IMR-90 (cell line): ENCODE measurements around the gene ACP2. TPM values are rescaled to one million over a fixed set of nuclear protein-coding genes. Genes with fewer than 3 reads are reported as not detected.

Source experiments
- ATAC-seq: fragments of 200-7000 bp; cut with Tn5 transposase; 2 replicates; pipeline ENCODE4 v1.9.1; 2020; ENCODE audit warnings: low read depth, mild to moderate bottlenecking, moderate library complexity
- BruUV-seq: library from RNA; stranded (reverse); fragments of 400-500 nt; replicated peaks from 2 replicates; lab custom pipeline; 2021; lab: Mats Ljungman, UMichigan
- CTCF ChIA-PET: fragments of 300-600 bp; formaldehyde crosslinking; extraction: SDS; loops from one replicate; lab custom pipeline; 2021; ENCODE audit warnings: antibody characterized with exemption; lab: Yijun Ruan, JAX
- POLR2A ChIA-PET: fragments of 300-600 bp; sonication (Branson Sonifier 250); formaldehyde crosslinking; loops from one replicate; lab custom pipeline; 2022; ENCODE audit warnings: antibody characterized with exemption; ENCODE audit not compliant: unreplicated experiment; lab: Charles Lee
- DNase-seq: peaks from one replicate; pipeline ENCODE4 v3.0.0; 2013
- H2AFZ ChIP-seq: replicated peaks from 2 replicates; pipeline ENCODE3; 2013; ENCODE audit warnings: low read length, mild to moderate bottlenecking; ENCODE audit not compliant: poor library complexity
- H2AK5ac ChIP-seq: 2 replicates; pipeline ENCODE4 v1.6.1; 2013; ENCODE audit warnings: low read depth, low read length, inconsistent platforms
- H2AK9ac ChIP-seq: replicated peaks from 2 replicates; pipeline ENCODE3; 2013; ENCODE audit warnings: mild to moderate bottlenecking, low read depth, low read length, moderate library complexity; ENCODE audit not compliant: poor library complexity
- H2BK120ac ChIP-seq: 2 replicates; pipeline ENCODE4 v1.6.1; 2013; ENCODE audit warnings: low read depth, low read length, inconsistent platforms
- H2BK15ac ChIP-seq: 3 replicates; pipeline ENCODE4 v1.6.1; 2013; ENCODE audit warnings: low read depth, low read length, inconsistent platforms
- H2BK20ac ChIP-seq: 2 replicates; pipeline ENCODE4 v1.6.1; 2013; ENCODE audit warnings: low read depth, mild to moderate bottlenecking, inconsistent platforms, low read length, moderate library complexity
- H2BK5ac ChIP-seq: 2 replicates; pipeline ENCODE4 v1.6.1; 2013; ENCODE audit warnings: mild to moderate bottlenecking, low read depth, low read length, inconsistent platforms; ENCODE audit not compliant: poor library complexity, severe bottlenecking
- H3K14ac ChIP-seq: replicated peaks from 2 replicates; pipeline ENCODE4 v1.6.1; 2013; ENCODE audit warnings: low read depth, low read length, inconsistent platforms
- H3K18ac ChIP-seq: 2 replicates; pipeline ENCODE4 v1.6.1; 2013; ENCODE audit warnings: low read depth, low read length, control low read depth
- H3K23ac ChIP-seq: 2 replicates; pipeline ENCODE4 v1.6.1; 2013; ENCODE audit warnings: low read depth, low read length, inconsistent platforms
- H3K27ac ChIP-seq: 2 replicates; pipeline ENCODE4 v1.5.1; 2013; ENCODE audit warnings: mild to moderate bottlenecking, control low read depth, low read length; ENCODE audit not compliant: insufficient read depth
- H3K27me3 ChIP-seq: 2 replicates; pipeline ENCODE4 v1.6.1; 2013; ENCODE audit warnings: low read length; ENCODE audit not compliant: control insufficient read depth, insufficient read depth
- H3K36me3 ChIP-seq: 2 replicates; pipeline ENCODE4 v1.6.1; 2013; ENCODE audit warnings: low read length, mixed read lengths; ENCODE audit not compliant: control insufficient read depth, insufficient read depth
- H3K4ac ChIP-seq: 2 replicates; pipeline ENCODE4 v1.6.1; 2013; ENCODE audit warnings: low read depth, low read length, inconsistent platforms
- H3K4me1 ChIP-seq: 2 replicates; pipeline ENCODE4 v1.6.1; 2013; ENCODE audit warnings: low read length, mixed read lengths; ENCODE audit not compliant: control insufficient read depth, insufficient read depth
- H3K4me2 ChIP-seq: 2 replicates; pipeline ENCODE4 v1.6.1; 2013; ENCODE audit warnings: low read depth, mild to moderate bottlenecking, control low read depth, low read length, moderate library complexity
- H3K4me3 ChIP-seq: 2 replicates; pipeline ENCODE4 v1.5.1; 2013; ENCODE audit warnings: low read depth, mild to moderate bottlenecking, control low read depth, low read length, moderate library complexity; ENCODE audit not compliant: insufficient read depth
- H3K56ac ChIP-seq: 2 replicates; pipeline ENCODE4 v1.6.1; 2013; ENCODE audit warnings: low read length, inconsistent platforms; ENCODE audit not compliant: insufficient read depth; ENCODE audit errors: extremely low read depth
- H3K79me1 ChIP-seq, 2 experiments: 2 replicates each; pipeline ENCODE4 v1.6.1; 2013; ENCODE audit warnings: low read length in 2 of 2, inconsistent platforms in 1 of 2, low read depth in 1 of 2
- H3K9ac ChIP-seq: 2 replicates; pipeline ENCODE4 v1.6.1; 2013; ENCODE audit warnings: low read depth, low read length, control low read depth
- H3K9me1 ChIP-seq: 2 replicates; pipeline ENCODE4 v1.6.1; 2013; ENCODE audit warnings: low read length, inconsistent platforms; ENCODE audit not compliant: insufficient read depth
- H3K9me3 ChIP-seq: 2 replicates; pipeline ENCODE4 v1.6.1; 2013; ENCODE audit warnings: low read length; ENCODE audit not compliant: control insufficient read depth, insufficient read depth
- H4K20me1 ChIP-seq: 2 replicates; pipeline ENCODE4 v1.6.1; 2013; ENCODE audit warnings: low read length, inconsistent platforms; ENCODE audit not compliant: insufficient read depth
- H4K5ac ChIP-seq: 2 replicates; pipeline ENCODE4 v1.6.1; 2013; ENCODE audit warnings: mild to moderate bottlenecking, low read depth, low read length, control low read depth
- H4K8ac ChIP-seq, 2 experiments: 2 replicates each; pipeline ENCODE4 v1.6.1; 2013; ENCODE audit warnings: low read depth in 2 of 2, low read length in 2 of 2, control low read depth in 1 of 2, inconsistent platforms in 1 of 2
- H4K91ac ChIP-seq: 2 replicates; pipeline ENCODE4 v1.6.1; 2013; ENCODE audit warnings: low read depth, low read length, inconsistent platforms; ENCODE audit not compliant: insufficient read depth
- BHLHE40 ChIP-seq: fragments of 150-350 bp; IDR thresholded peaks from 2 replicates; pipeline ENCODE4 v1.6.1; 2016; ENCODE audit warnings: mild to moderate bottlenecking, low read depth, low read length
- CHD1 ChIP-seq: IDR thresholded peaks from 2 replicates; pipeline ENCODE4 v1.6.1; 2012; ENCODE audit warnings: low read depth, low read length, improper control_type of control experiment
- FOS ChIP-seq: fragments of 150-350 bp; IDR thresholded peaks from 2 replicates; pipeline ENCODE4 v1.6.1; 2016; ENCODE audit warnings: low read depth, low read length
- MAZ ChIP-seq: IDR thresholded peaks from 2 replicates; pipeline ENCODE4 v1.6.1; 2012; ENCODE audit warnings: low read depth, mild to moderate bottlenecking, low read length, improper control_type of control experiment, moderate library complexity, borderline replicate concordance
- NFE2L2 ChIP-seq: fragments of 150-350 bp; IDR thresholded peaks from 2 replicates; pipeline ENCODE4 v1.6.1; 2016; ENCODE audit warnings: low read depth, mild to moderate bottlenecking, low read length
- POLR2A ChIP-seq: IDR thresholded peaks from 2 replicates; pipeline ENCODE4 v1.6.1; 2012; ENCODE audit warnings: mild to moderate bottlenecking, low read depth, low read length
- RAD21 ChIP-seq: IDR thresholded peaks from 2 replicates; pipeline ENCODE4 v1.6.1; 2012; ENCODE audit warnings: low read length, improper control_type of control experiment
- RCOR1 ChIP-seq: IDR thresholded peaks from 2 replicates; pipeline ENCODE4 v1.6.1; 2012; ENCODE audit warnings: mild to moderate bottlenecking, low read length, improper control_type of control experiment; ENCODE audit not compliant: insufficient replicate concordance
- RFX5 ChIP-seq: IDR thresholded peaks from 2 replicates; pipeline ENCODE4 v1.8.0; 2012; ENCODE audit warnings: low read depth, mild to moderate bottlenecking, low read length, moderate library complexity
- SMC3 ChIP-seq: fragments of 150-350 bp; IDR thresholded peaks from 2 replicates; pipeline ENCODE4 v1.6.1; 2016; ENCODE audit warnings: low read depth, mild to moderate bottlenecking, antibody characterized with exemption, low read length, moderate library complexity
- WGBS, 2 experiments: methylation state at CpG; one replicate each; pipeline versions ENCODE4 v1.1.5 to v1.1.7; 2013; ENCODE audit warnings: missing lambda C conversion rate in 2 of 2; ENCODE audit not compliant: insufficient read length in 1 of 2; ENCODE audit errors: extremely low coverage in 2 of 2; 5-methylcytosine and 5-hydroxymethylcytosine counted together
- dilution Hi-C: fragments of 300-500 bp; cut with HindIII; formaldehyde crosslinking; loops from one replicate; pipeline ENCODE4 v1.14.3; 2018; ENCODE audit warnings: low sequenced_read_pairs; ENCODE audit not compliant: unreplicated experiment
- in situ Hi-C: fragments of 300-500 bp; cut with MboI; formaldehyde crosslinking; loops from 3 replicates; pipeline ENCODE4 v1.14.3; 2019; ENCODE audit warnings: low sequenced_read_pairs, inconsistent platforms, mixed read lengths
- intact Hi-C: fragments of 100-400 bp; cut with micrococcal nuclease; formaldehyde crosslinking; loops from 2 replicates; pipeline ENCODE4 v1.10.0; 2022
- polyA plus RNA-seq, 3 experiments: library from polyadenylated mRNA; depleted of rRNA; stranded (reverse); fragments of >200 nt; gene quantifications; 2 replicates each; pipeline ENCODE4 v1.2.3, GENCODE V29; 2012; ENCODE audit warnings: low replicate concordance in 1 of 3
- total RNA-seq: library from RNA; depleted of rRNA; stranded (reverse); fragments of >200 nt; gene quantifications from 2 replicates; pipeline ENCODE4 v1.2.3, GENCODE V29; 2012
- TF ChIP-seq, protein P1 (sequence below): fragments of 150-350 bp; IDR thresholded peaks from 2 replicates; pipeline ENCODE4 v1.6.1; 2016; ENCODE audit warnings: low read depth, mild to moderate bottlenecking, low read length, moderate library complexity, borderline replicate concordance
- TF ChIP-seq, protein P2 (sequence below): fragments of 150-350 bp; IDR thresholded peaks from 2 replicates; pipeline ENCODE4 v1.6.1; 2017; ENCODE audit warnings: mild to moderate bottlenecking, antibody characterized with exemption, low read length, low read depth

ACP2 gene
- total and polyA plus RNA-seq, 2 of the 4 experiments (the other 2 are of a cell fraction) = 17.7 to 23.6 TPM

DNA sequence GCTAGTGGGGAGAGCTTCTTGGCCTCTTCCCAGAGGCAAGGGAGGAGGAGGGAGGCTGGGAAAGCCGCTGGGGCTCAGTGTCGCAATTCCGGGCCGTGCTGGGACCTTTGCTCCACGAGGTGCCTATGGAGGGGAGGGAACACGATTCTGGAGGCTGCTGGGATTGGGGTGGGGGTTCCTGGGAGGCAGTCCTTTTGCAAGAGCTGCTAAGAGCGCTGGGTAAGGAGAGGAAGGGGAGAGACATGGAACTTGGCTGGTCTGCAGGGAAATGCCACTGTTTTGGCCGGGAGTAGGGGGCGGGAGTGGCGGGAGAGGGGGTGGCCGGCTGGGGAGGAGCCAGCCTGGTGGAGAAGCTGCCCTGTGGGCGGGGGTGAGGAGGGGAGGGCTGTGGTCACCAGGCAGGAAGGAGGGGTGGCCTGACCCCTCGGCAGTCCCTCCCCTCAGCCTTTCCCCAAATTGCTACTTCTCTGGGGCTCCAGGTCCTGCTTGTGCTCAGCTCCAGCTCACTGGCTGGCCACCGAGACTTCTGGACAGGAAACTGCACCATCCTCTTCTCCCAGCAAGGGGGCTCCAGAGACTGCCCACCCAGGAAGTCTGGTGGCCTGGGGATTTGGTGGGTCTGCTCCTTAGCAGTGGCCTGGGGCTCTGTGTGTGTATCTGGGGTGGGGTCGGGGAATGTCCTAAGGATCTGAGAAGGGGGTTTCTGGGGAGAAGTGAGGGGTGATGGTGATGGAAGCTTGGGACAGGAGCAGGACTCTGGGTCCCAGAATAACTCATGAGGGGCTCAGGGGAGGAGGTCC, 9.1 kb upstream of the ACP2 start, which contains the start of gene NR1H3 (continued):
- TF ChIP-seq RFX5 = no peak
- TF ChIP-seq SMC3 = peak; percentile 70
- no peak for TF ChIP-seq FOS

DNA sequence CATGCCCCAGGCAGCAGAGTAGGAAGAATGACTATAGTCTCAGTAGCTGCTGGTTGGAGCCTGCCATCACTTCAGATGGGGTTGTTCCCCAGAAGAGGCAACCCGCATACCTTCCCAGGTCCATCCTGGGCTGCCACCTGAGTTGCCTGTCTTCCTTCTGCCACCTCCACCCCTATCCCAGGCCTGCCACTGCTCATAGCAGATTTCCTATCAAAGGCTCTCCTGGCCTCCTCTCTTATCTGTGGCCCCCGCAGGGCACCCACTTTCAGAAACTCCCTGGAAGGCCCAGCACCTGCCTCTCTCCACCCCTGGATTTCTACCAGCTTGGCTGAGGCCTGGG, 8.5 kb upstream of the ACP2 start:
- DNase-seq = no peak
- ChIA-PET POLR2A (no interaction called here), CTCF (interaction anchor here (0.7 to 1.4 kb wide), 3 partner anchors 8 to 56 kb away, joined by 3 to 7 read pairs (median 3); partner anchors contain the start of gene ACP2)
- TF ChIP-seq NFE2L2 (no peak), CHD1 (no peak), POLR2A (no peak), SMC3 (no peak), MAZ (no peak), RCOR1 (no peak), RAD21 (no peak), BHLHE40 (no peak)
- TF ChIP-seq, protein P1, sequence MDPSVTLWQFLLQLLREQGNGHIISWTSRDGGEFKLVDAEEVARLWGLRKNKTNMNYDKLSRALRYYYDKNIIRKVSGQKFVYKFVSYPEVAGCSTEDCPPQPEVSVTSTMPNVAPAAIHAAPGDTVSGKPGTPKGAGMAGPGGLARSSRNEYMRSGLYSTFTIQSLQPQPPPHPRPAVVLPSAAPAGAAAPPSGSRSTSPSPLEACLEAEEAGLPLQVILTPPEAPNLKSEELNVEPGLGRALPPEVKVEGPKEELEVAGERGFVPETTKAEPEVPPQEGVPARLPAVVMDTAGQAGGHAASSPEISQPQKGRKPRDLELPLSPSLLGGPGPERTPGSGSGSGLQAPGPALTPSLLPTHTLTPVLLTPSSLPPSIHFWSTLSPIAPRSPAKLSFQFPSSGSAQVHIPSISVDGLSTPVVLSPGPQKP = no peak
- TF ChIP-seq, protein P2, sequence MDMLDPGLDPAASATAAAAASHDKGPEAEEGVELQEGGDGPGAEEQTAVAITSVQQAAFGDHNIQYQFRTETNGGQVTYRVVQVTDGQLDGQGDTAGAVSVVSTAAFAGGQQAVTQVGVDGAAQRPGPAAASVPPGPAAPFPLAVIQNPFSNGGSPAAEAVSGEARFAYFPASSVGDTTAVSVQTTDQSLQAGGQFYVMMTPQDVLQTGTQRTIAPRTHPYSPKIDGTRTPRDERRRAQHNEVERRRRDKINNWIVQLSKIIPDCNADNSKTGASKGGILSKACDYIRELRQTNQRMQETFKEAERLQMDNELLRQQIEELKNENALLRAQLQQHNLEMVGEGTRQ = no peak

More for the DNA sequence above, 8.5 kb upstream of the ACP2 start:
- Histone ChIP-seq H3K9me3 (no peaks in the 10 kb centered on the region), H3K4me1 (peaks cover 24% of the 10 kb centered on the region), H3K9ac (peak overlapping the region; percentile 31; the same call in 1 of the 2 replicates), H4K5ac (no peak overlapping the region), H3K4ac (peak overlapping the region; percentile 83), H2BK15ac (peak overlapping the region; percentile 78; the same call in 1 of the 3 replicates), H4K20me1 (no peaks in the 10 kb centered on the region), H4K8ac (peak overlapping the region; percentile 61 to 97; a peak in 2 of 4 replicates), H3K27me3 (no peaks in the 10 kb centered on the region), H2BK20ac (no peak overlapping the region), H3K4me2 (peak overlapping the region; percentile 8; the same call in 1 of the 2 replicates), H3K23ac (no peak overlapping the region), H4K91ac (no peak overlapping the region), H2BK5ac (no peak overlapping the region), H3K18ac (no peak overlapping the region), H2AK5ac (peak overlapping the region; percentile 66), H3K4me3 (no peak overlapping the region), H3K56ac (no peak overlapping the region; the same call in 1 of the 2 replicates), H2AK9ac (peak overlapping the region; percentile 70), H3K36me3 (peaks cover 6% of the 10 kb centered on the region; the same call in 1 of the 2 replicates), H3K79me1 (peaks cover 5 to 34% of the 10 kb centered on the region in 2 experiments; a peak in 3 of 4 replicates), H3K27ac (peak overlapping the region; percentile 72), H3K14ac (no peak overlapping the region), H3K9me1 (peaks cover 11% of the 10 kb centered on the region), H2BK120ac (peak overlapping the region; percentile 79; the same call in 1 of the 2 replicates), H2AFZ (peak overlapping the region; percentile 90)
- dilution Hi-C loops (no loop called here), intact Hi-C loops (loop anchor here (5.0 kb wide), 1 partner anchor 150 kb away; the partner anchor contains the start of gene SLC39A13), in situ Hi-C loops (no loop called here)
- BruUV-seq = no TSS peak
- ATAC-seq = no peak
- 75% methylated on average over 1 of the region's 2 CpGs; no CpG with 5 or more reads in 1 of the 2 experiments for WGBS, 2 experiments
